CD4-positive, alpha-beta T cell treated with Interleukin-10 for 1 hour (primary cell): ENCODE data around the gene TBC1D16.

Experiments used
- DNase-seq: peaks from one replicate; pipeline ENCODE4 v3.0.0-alpha.2; 2020

Gene TBC1D16

DNA sequence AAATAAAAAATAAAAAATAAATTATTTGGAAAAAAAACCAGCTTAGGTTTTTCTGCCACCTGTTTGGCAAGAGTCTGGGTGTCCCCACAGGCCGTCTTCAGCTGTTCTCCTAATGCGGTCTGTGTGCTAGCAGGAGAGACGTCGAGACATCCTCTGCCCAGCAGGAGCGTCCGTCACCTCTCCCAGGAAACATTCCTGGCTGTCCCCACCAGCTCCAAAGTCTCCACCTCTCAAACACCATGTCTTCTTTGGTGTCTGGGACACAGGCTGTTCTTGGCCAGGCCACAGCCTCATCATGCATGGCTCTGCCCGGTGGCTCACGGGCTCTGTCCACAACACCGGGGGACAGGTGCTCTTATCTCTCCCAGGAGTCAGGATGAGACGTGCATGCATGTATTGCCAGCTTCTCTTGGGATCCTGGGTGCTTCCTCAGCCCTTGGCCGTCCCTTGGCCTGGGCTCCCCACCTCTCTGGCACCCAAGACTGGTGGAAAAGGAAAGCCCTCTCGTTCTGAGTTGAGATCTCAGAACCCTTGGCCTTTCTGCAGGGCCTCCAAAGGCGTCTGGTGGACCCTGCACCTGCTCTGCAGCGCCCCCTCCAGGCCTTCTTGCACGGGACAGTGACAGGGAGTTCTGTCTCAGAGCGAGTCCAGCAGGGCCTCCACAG is 111.6 kb downstream of the TBC1D16 start:
- peak; percentile 31 for DNase-seq

DNA sequence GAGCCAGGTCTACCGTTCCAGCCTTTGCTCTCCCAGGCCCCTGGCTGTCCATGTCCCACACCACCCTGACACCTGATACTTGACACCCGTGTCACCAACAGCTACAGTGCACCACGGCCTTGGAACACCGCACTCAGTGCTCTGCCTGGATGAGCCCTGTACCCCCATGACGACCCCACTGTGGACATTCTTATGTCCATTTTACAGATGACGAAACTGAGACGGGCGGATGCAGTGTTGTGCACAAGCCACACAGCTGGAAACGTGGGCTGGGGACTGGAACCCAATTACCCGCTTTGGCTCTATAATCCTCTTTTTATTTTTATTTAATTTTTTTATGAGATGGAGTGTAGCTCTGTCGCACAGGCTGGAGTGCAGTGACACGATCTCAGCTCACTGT is 112.9 kb downstream of the TBC1D16 start:
- DNase-seq, result no peak

DNA sequence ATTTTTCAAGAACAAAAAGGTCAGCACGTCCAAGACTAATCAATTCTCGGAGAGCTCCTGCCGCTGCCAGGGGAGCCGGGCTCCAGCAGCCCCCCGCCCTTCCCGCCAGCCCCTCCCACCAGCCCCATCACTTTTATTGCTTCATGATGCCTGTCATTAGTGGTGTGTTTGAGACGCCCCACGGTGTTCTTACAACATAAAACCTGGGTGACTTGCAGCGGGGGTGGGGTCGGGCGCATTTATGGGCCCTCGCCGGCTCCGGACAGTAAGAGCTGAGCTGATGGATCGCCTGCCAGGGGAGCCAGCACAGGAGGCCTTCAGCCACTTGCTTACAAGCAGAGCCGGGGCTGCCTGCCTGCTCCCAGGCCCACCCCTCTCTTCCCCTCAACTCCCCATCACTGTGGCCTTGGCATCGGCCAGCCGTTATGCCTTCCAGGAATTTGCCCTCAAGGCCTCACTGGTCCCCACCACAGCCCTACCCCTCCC is 113.5 kb downstream of the TBC1D16 start:
- no peak for DNase-seq

DNA sequence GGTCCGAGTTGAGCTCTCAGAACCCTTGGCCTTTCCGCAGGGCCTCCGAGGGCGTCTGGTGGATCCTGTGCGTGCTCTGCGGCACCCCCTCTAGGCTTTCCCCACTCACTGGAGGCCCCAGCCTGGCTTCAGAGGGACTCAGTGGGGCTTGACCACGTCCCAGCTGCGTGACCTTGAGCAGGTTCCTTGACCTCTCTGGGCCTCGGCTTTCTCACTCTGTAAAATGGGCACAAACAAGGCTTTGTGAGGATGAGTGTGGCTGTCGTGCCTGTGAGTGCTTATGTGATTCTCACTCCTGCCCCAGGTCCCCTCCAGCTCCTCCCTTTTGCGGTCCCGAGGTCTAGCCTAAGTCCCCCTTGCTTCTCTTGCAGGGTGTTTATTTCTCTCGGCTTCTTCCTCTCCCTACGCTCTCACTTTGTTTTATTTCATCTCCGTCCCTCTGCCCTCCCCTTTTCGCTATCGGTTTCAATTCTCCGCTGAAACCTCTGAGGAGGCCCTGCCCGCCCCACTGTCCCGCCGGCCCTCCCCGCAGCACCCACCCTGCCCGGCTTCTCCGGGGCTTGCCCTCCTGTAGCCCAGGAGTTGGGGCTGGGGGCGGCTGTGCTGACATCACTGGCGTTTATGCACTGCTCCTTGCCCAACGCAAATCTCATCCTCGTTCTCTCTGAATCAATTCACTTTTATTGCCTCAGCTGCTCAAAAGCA is 114.1 kb downstream of the TBC1D16 start:
- no peak for DNase-seq

DNA sequence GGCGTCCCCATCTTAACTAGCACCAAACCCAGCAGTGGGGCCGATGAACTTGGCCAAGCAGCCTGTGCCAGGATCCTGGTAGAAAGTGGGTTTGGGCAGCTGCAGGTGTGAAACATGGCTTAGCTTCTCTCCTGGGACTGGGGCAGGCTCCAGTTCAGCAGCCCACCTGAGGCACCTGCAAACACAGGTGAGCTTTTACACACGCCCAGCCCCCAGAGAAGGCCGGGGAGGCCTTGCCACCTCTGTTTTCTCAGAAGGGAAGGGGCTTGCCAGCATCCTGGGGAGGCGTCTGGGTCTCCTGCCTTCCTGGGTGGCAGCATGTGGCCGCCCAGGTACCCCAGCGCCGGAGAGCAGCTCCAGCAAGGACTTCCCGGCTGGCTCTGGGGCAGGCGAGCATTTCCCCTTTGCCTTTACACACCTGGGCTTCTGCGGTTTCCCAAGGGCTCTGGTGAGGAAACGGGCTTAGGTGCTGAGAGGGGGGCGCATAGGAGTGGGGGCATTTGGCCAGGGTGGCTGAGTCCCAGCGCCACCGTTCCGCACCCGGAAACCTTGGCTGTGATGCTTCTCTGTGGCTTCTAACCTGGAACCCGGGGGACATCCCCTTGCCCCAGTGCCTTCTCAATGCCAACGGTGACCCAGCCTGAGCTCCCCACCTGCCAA is 114.8 kb downstream of the TBC1D16 start:
- DNase-seq, result no peak

DNA sequence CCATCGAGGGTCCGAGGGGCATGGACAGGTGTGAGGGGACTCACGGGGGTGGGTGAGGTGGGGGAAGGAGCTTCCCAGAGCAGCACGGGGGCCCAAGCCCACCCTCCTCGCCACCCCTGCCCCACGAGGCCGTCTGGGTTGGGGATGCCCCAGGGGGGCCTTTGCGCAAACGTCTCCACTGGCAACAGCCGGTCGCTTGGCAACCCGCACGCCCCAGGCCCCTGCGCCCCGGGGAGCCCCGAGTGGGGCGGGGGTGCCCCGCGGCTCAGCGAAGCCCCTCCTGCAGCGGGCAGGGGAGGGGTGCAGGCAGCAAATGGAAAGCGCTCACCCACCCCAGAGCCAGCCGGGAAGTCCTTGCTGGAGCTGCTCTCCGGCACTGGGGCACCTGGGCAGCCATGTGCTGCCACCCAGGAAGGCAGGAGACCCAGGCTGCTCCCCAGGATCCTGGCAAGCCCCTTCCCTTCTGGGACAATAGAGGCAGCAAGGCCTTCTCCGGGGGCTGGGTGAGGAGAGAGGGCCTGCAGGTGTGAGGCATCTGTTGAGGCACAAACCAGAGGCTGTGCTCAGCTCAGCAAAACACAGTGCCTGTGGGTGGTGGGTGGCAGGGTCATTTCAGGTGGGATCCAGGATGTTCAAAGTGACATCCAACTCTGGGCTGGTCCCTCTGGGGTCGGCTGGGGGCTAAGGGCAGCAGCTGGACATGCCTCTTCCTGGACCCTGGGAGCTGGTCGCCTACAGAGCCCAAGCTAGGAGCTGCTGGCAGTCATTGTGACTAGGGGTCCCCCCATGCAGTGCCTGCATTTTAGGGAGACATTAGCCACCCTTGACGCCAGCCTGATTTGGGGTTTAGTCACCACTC is 115.6 kb downstream of the TBC1D16 start:
- no peak for DNase-seq

DNA sequence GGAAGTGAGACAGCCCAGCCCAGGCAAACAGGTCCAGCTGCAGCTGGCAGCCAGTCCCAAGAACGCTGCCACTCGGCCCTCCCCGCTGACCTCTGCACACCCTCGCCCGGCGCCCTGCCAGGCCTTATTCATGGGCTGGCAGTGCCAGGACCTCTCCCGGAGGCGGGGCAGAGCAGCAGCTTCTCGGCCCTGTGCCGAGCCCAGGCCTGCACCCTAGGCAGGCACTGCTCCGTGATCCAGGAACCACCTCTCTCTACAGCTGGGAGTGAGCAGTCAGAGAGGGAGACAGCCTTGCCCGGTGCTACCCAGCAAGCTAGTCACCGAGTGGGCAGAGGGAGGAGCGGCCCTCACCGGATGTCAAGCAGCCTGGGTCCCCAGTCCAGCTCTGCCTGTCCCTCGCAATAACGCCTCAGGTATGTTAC is 116.5 kb downstream of the TBC1D16 start:
- DNase-seq, result no peak

DNA sequence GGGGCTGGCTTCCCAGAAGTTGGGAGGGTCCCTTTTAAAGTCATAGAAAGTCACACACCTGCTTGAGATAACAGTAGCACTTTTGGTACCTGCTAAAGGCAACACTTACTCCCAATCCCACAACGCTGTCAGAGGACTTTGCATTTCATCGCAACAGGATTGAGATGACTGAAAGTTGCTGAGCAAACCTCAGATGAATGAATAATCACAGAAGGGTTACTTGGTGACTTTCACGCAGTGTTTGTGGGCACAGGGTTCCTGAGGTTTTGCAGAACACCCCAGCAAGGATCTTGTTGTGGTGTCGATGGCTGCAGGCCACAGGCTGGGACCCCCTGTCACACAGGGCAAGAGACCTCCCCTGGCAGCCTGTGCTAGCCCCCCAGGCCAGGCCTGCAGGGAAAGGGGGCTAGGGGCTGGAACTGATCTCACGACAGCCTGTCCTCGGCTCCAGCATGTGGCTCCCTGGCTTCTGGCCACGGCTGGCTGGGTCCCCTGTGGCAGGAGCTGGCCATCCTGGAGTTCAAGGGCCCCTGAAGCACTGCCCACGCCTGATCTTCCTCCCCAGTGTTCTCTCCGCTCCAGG is 117.0 kb downstream of the TBC1D16 start:
- DNase-seq, result no peak

DNA sequence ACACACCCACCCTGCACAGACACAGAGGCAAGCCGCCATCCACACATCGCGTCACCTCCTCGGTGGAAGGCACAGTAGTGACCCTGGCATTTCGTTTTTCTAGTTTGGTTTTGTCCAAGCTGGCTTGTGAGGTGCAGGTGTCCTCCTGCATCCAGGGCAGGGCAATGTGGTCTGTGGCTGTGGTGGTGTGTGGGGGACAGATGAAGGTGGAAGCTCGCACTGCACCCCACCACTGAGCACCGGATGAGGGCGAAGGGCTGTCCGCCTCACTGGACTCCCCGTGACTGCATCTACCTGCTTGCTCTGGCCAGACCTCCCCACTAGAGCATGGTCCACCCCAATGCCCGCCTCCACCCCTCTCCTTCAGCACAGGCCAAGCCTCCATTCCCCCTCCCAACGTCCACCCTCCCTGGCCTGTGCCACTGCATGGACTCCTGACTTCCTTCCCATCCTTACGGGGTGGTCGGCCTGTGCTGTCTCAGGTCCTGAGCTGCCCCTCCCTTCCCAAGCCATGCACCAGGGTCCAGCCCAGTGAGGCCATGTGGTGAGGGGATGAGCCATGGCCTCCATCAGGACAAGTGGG is 117.7 kb downstream of the TBC1D16 start:
- DNase-seq, result no peak

DNA sequence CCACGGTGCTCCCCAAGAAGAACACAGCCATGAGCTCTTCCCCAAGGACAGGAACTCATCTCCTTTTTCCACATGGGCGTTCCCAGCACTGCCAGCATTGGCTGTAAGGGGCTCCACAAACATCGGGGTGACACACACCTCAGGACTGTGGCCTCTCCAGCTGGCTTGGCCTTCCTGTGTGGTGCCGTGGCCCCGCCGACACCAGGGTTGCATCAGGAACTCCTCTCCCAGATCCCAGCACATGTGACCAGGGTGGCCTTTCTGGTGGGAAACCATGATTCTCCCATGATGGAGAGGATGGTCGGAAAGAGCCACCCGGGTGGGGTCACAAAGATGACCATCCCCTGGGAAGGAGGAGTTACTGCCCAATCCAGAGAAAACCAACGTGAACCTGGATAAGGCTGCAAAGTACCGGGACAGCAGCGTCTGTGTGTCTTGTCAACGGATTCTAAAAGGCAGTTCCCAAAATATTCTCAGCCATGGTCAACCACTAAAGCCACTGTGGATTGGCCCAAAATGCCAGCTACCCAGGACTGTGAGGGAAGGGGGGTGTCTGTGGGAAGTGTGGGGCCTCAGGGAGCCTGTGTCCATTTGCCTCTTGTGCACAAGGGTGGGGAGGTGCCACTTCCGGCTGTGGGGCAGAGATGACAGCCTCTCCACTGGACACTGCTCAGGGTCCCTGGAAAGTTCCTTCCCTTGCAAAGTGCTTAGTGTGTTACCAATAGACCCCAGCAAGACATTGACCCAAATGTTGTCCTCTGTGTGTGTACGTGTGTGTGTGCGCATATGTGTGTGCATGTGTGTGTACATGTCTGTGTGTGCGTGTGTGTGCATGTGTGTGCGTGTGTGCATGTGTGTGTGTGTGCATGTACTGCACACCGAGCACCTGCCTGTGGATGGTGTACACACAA is 118.4 kb downstream of the TBC1D16 start:
- DNase-seq, result no peak

DNA sequence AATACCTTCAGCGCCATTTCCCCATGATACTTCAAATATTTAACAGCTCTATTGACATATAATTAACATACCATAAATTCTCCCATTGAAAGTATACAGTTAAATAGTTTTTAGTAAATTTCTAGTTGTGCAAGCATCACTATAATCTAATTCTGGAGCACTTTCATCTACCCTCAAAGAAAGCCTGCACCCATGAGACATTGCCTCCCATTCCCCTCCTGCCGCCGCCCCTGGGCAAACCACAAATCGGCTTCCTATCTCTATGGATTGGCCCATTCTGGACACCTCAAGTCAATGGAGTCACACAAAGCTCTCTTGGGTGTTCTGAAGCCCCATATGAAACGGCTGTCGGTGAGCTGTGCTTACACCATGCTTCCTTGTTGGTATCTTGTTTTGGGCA is 119.2 kb downstream of the TBC1D16 start:
- no peak for DNase-seq

DNA sequence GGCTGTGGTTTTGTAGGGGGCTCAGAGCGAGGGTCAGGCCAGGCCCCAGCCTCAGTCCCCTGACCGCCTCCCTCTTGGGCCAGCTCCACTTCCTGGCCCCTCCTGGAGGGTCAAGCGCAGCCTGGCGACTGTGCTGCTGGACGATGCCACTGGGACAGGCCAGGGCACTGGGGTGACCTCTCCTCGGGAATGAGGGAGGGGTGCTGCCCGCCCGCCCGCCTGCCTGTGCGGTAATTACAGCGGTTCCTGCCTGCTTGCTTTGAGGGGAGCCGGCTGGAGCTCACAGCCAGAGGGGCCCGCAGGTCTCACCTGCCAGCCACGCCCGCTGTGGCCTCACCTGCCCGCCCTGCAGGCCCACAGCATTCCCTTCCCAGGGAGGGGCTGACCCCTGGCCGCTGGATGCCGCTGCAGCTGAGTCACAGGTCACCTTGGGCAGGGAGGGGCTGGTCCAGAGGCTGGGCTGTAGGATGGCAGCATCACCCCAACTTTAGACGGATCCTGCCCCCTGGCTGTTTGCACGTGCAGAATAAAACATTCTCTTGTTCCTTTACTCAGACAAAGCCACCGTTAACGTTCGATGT is 119.7 kb downstream of the TBC1D16 start:
- peak; percentile 24 for DNase-seq

DNA sequence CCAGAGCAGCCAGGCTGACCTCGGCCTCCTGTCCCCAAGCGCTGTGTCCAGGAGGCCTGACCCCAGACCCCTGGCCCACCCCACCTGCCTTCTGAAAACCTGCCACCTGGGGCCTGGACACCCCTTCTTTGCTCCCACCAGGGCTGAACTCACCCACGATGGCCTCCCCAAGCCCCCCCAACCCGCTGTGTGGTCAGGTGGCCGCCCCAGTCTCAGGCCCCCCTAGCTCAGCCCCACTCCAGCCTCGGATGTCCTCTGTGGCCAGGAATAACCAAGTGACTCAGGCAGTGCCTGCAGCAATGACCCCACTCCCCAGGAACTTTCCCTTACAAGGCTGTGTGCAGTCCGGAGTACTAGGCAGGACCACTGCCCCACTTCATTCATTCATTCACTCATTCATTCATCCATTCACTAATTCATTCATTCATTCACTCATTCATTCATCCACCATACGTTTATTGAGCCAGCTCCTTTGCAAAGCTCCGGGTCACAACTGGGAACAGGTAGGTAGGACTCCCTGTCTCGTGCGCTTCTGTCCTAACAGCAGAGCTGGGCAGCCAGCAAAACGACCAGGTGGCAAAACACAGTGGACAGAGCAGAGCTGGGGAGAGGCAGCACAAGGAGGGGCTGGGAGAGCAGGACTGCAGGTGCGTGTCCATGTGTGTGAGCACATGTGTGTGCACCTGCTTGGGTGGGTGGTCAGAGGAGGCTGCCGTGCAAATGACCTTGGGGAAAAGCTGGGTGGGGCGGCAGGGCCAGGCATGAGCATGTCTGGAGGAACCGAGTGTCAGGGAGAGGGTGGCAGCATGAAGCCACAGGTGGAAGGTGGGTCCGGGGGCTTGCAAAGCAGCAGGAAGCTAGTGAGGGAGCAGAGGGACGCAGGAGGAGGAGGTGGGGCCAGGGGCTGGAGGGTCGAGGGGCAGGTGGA is 120.6 kb downstream of the TBC1D16 start:
- DNase-seq, result no peak

DNA sequence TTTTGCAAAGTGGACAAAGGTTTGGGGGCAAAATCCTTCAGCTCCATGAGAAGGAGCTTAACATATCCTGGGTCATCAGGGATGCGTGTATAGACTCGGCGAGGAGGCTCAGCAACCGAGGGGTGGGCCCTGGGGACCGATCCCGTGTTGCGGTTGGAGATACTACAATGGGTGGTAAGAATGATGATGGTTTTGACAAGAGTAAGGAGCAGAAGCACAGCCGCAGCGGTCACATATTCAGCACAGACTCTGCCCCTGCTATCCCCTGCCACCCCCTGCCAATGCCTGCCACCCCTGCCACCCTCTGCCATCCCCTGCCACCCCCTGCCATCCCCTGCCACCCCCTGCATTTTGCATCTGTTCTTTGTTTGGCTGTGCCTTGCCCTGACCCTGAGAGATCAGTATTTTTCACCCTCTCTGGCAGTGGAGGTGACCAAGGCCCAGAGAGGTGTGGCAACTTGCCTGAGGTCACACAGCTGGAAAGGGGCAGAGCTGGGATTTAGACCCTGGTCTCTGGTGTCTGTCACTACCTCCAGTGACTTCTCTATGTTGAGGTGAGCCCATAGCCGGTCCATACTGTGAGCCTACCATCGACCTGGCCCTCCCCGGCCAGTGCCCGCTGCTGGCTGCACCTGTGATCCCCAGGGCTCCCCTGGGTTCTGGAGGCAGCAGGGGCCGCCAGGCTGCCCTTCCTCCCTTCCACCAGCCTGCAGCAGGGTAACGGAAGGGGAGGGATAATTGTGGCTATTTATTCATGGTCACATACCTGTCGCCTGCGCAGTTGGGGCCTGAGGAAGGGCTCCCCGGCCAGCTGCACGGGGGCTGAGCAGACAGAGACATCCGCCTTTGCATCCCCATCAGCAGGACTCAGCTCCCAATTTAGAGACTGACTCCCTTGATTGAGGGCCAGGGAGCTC is 121.5 kb downstream of the TBC1D16 start:
- no peak for DNase-seq

DNA sequence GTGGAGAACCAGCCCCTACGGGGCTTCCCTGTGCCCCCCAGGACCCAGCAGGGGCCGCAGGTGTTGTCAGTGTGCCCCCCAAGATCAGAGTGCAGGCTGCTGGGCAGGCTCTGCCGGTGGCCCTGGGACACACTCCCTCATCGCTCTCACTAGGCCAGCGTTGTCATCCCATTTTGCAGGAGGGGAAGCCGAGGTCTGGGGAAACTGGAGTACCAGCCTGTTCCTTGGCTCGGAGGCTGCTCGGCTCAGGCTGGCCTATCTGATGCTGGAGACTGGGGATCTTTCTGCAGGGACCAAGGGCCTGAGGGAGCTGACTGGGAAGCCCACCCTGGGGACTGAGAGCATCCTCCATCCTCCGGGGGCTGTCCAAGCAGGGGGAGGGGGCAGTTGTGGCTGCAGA is 122.2 kb downstream of the TBC1D16 start:
- DNase-seq, result no peak

DNA sequence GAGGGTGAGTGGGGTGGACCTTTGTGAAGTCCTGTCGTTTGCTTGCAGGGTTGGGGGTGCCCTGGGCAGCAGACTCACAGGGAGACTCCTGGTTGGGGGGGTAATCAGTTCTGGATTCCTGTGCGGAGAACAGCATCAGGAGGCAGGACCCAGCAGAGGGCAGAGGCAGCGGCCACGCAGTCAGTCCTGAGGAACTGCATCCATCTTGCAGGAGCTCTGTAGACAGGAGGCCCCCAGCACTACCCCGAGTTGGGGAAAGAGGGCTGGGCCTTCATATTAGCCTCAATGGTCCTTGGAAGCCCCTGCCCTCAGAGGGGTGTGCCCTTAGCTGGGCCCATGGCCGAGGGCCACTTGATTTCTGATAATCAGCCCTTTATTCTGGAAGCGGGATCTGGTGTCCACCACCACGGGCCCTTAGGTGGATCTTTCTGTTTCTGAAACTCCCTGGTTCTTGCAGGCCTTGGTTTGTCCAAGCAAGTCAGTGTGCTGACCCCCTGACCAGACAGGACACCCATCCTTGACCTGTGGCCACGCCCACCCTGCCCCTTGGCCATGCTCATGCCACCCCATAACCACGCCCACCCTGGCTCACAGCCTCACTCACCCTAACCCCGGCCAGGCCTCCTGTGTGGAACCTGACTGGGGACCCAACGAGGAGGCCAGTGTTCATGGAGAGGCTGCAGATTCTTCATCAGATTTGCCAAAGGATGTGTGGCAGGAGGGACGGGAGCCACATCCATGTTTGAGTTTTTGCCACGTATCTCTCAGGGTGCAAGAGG is 122.9 kb downstream of the TBC1D16 start:
- no peak for DNase-seq
